Breast epithelium (tissue), 3 donors: ENCODE measurements around the gene HIPK1.

ENCODE experiments used
- POLR2A ChIP-seq: fragments of 450-650 bp; IDR thresholded peaks from one replicate; pipeline ENCODE4 v1.6.1; 2016; ENCODE audit warnings: antibody characterized with exemption, mild to moderate bottlenecking, moderate library complexity
- TF ChIP-seq, protein P1 (sequence below), 3 donors: fragments of 450-650 bp; IDR thresholded peaks; one replicate each; pipeline ENCODE4 v1.5.1; 2016 to 2017; ENCODE audit warnings: antibody characterized with exemption in 3 of 3, mild to moderate bottlenecking in 3 of 3, moderate library complexity in 3 of 3

GRCh38 chr1:113895098-113895497 is 34.0 kb upstream of the HIPK1 start:
- no peak for TF ChIP-seq POLR2A
- TF ChIP-seq, protein P1, sequence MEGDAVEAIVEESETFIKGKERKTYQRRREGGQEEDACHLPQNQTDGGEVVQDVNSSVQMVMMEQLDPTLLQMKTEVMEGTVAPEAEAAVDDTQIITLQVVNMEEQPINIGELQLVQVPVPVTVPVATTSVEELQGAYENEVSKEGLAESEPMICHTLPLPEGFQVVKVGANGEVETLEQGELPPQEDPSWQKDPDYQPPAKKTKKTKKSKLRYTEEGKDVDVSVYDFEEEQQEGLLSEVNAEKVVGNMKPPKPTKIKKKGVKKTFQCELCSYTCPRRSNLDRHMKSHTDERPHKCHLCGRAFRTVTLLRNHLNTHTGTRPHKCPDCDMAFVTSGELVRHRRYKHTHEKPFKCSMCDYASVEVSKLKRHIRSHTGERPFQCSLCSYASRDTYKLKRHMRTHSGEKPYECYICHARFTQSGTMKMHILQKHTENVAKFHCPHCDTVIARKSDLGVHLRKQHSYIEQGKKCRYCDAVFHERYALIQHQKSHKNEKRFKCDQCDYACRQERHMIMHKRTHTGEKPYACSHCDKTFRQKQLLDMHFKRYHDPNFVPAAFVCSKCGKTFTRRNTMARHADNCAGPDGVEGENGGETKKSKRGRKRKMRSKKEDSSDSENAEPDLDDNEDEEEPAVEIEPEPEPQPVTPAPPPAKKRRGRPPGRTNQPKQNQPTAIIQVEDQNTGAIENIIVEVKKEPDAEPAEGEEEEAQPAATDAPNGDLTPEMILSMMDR (IDR thresholded peaks at IDR 0.05) = no peak
